Liver (tissue), 3 donors: ENCODE data around the gene TRAIP.

Experiments
- RXRA ChIP-seq, 2 donors: IDR thresholded peaks; 2 replicates each; pipeline ENCODE4 v1.6.1; 2017 to 2018; ENCODE audit warnings: antibody characterized with exemption in 2 of 2, mild to moderate bottlenecking in 1 of 2
- TF ChIP-seq, protein P1 (sequence below): fragments of 150-350 bp; IDR thresholded peaks from 2 replicates; pipeline ENCODE4 v1.5.1; 2017; ENCODE audit warnings: improper control_type of control experiment, low read depth, low read length; ENCODE audit not compliant: missing input control
- donor health status: healthy.
- donor health status: healthy.

DNA sequence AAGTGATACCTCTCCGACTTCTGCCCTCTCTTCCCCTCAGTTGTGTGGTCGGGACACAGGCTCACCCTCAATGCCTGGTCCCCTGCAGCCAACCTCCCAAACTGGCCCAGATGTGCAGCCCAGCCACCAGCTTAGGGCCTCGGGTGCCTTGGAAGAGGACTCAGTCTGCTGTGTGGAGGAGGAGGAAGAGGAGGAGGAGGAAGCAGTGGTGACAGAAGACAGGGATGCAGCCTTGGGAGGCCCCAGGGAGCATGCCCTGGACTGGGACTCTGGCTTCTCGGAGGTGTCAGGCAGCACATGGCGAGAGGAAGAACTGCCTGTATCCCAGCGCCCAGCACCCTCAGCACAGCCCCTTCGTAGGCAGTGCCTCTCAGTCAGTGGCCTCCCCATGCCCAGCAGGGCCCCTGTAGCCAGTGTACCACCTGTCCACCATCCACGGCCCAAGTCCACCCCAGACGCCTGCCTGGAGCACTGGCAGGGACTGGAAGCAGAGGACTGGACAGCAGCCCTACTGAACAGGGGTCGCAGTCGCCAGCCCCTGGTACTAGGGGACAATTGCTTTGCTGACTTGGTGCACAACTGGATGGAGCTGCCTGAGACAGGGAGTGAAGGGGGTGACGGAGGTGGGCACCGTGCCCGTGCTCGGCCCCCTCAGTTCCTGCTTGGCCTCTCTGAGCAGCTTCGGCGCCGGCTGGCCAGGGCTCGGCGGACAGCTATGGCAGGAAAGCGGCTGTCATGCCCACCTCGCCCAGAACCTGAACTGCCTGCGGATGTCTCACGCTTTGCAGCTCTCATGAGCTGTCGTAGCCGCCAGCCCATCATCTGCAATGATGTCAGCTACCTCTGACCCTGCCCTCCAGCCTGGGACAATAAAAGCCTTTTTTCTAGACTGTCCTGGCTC lies 52.0 kb downstream of the TRAIP start:
- TF ChIP-seq, protein P1, sequence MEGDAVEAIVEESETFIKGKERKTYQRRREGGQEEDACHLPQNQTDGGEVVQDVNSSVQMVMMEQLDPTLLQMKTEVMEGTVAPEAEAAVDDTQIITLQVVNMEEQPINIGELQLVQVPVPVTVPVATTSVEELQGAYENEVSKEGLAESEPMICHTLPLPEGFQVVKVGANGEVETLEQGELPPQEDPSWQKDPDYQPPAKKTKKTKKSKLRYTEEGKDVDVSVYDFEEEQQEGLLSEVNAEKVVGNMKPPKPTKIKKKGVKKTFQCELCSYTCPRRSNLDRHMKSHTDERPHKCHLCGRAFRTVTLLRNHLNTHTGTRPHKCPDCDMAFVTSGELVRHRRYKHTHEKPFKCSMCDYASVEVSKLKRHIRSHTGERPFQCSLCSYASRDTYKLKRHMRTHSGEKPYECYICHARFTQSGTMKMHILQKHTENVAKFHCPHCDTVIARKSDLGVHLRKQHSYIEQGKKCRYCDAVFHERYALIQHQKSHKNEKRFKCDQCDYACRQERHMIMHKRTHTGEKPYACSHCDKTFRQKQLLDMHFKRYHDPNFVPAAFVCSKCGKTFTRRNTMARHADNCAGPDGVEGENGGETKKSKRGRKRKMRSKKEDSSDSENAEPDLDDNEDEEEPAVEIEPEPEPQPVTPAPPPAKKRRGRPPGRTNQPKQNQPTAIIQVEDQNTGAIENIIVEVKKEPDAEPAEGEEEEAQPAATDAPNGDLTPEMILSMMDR = no peak
- no peak for TF ChIP-seq RXRA (IDR thresholded peaks at IDR 0.05)
